HG02870 (cell line): ENCODE data around the gene RAB17.

Source experiments
- ATAC-seq: cut with Tn5 transposase; IDR thresholded peaks from one replicate; pipeline ENCODE4 v1.9.1; 2021; ENCODE audit warnings: mild to moderate bottlenecking, moderate library complexity; ENCODE audit not compliant: unreplicated experiment

The RAB17 gene

GRCh38 chr2:237590272-237591140, at the start of gene RAB17:
Gene RAB17, minus strand, starts transcription at chr2:237590734. Its CDS starts 4,580 bp downstream, at chr2:237586154.
- ATAC-seq = no peak

- no peak for ATAC-seq
Measured at GRCh38 chr2:237639836-237640220, 49.3 kb upstream of the RAB17 start.

GRCh38 chr2:237639052-237639835, 48.7 kb upstream of the RAB17 start:
- no peak for ATAC-seq

- ATAC-seq = no peak
Measured at GRCh38 chr2:237638176-237638575, 47.6 kb upstream of the RAB17 start.

- ATAC-seq = no peak
Measured at GRCh38 chr2:237637429-237638135, 47.0 kb upstream of the RAB17 start.

- ATAC-seq = no peak
Measured at GRCh38 chr2:237636578-237636977, 46.0 kb upstream of the RAB17 start.

- no peak for ATAC-seq
Measured at GRCh38 chr2:237633061-237633561, 42.6 kb upstream of the RAB17 start.

GRCh38 chr2:237631801-237632585, 41.5 kb upstream of the RAB17 start:
- ATAC-seq = no peak

GRCh38 chr2:237631007-237631785, 40.7 kb upstream of the RAB17 start:
- ATAC-seq = no peak

GRCh38 chr2:237630216-237631000, 39.9 kb upstream of the RAB17 start:
- ATAC-seq = no peak

GRCh38 chr2:237629739-237630138, 39.2 kb upstream of the RAB17 start:
- ATAC-seq = no peak

- ATAC-seq = no peak
Measured at GRCh38 chr2:237629188-237629534, 38.6 kb upstream of the RAB17 start.

- ATAC-seq = no peak
Measured at GRCh38 chr2:237628247-237629187, 38.0 kb upstream of the RAB17 start.

GRCh38 chr2:237627441-237628246, 37.1 kb upstream of the RAB17 start, which contains the start of gene LRRFIP1:
Gene LRRFIP1, plus strand, starts transcription at chr2:237627587. Its CDS starts 58 bp downstream, at chr2:237627645.
- no peak for ATAC-seq

GRCh38 chr2:237626813-237627440, 36.4 kb upstream of the RAB17 start:
- no peak for ATAC-seq

- no peak for ATAC-seq
Measured at GRCh38 chr2:237625777-237626176, 35.2 kb upstream of the RAB17 start.
